Jurkat, Clone E6-1 (cell line): Measurements from ENCODE around the gene ZNF407.

Source experiments
- DNase-seq: peaks from one replicate; pipeline ENCODE4 v3.0.0-alpha.2; 2011; ENCODE audit warnings: low read depth, low spot score
- H3K4me3 ChIP-seq: 2 replicates; pipeline ENCODE4 v1.5.1; 2011; ENCODE audit warnings: mild to moderate bottlenecking, low read length, control low read depth, moderate library complexity

The ZNF407 gene

GRCh38 chr18:75066021-75066880 lies 468.6 kb downstream of the ZNF407 start:
- DNase-seq: no peak
- H3K4me3 ChIP-seq: no peak overlapping the region

DNA sequence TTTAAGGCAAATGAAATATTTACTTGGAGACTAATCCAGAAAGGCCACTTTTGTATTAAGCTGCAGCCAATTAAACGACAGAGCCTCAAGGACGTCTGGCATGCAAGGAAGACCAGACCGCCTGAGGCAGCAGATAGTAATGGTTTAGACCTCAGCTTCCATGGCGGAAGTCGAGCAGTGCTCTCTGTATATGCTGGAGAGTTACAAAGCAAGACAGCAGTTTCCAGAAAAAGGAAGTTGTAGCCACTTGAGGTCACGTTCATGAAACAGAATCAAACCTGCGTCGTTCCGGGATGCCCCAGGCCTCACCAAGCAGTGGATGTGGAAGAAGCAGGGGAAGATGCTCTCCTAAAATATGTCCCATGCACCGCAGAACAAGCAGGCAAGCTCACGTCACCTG lies 469.3 kb downstream of the ZNF407 start:
- DNase-seq: no peak
- H3K4me3 ChIP-seq: no peak overlapping the region

GRCh38 chr18:75067996-75068645 lies 470.5 kb downstream of the ZNF407 start:
- no peak for DNase-seq
- H3K4me3 ChIP-seq: no peak overlapping the region

DNA sequence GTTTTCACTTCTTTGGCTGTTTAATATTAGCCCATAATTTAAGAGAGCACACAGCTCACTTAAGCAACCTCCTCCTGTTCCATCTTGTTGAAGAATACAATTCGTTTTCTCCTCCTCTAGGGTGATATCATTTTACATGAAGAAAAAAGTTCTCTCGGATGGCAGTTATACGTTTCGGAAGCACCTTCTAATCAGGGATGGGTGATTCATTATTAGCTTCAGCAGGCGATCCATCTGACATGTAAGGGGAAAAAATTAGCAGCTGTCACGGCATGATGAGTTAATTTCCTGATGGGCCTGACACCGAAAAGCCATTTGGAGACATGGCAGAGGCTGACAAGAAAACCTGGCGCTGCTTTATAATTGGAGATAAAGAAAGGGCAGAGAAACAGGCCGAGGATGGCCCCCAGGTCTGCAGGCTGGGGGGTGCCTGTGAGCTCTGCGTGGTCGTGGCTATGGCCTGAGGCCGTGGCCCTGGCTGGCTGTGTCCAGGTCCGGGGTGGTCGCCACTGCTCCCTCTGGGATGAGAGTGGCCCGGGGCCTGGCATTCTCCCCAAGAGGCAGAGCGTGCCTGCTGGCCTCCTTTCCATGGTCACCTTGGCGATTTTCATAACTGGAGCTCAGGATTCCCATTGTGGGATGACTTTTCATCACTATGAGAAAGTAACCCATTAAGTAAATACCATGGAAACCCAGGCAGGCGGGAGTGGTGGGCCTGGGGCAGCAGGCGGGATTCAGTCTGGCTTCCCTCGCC lies 471.2 kb downstream of the ZNF407 start:
- H3K4me3 ChIP-seq: no peak overlapping the region
- DNase-seq: no peak

- no peak for DNase-seq
- no peak overlapping the region for H3K4me3 ChIP-seq
Observed at GRCh38 chr18:75070235-75070624, 472.6 kb downstream of the ZNF407 start.

DNA sequence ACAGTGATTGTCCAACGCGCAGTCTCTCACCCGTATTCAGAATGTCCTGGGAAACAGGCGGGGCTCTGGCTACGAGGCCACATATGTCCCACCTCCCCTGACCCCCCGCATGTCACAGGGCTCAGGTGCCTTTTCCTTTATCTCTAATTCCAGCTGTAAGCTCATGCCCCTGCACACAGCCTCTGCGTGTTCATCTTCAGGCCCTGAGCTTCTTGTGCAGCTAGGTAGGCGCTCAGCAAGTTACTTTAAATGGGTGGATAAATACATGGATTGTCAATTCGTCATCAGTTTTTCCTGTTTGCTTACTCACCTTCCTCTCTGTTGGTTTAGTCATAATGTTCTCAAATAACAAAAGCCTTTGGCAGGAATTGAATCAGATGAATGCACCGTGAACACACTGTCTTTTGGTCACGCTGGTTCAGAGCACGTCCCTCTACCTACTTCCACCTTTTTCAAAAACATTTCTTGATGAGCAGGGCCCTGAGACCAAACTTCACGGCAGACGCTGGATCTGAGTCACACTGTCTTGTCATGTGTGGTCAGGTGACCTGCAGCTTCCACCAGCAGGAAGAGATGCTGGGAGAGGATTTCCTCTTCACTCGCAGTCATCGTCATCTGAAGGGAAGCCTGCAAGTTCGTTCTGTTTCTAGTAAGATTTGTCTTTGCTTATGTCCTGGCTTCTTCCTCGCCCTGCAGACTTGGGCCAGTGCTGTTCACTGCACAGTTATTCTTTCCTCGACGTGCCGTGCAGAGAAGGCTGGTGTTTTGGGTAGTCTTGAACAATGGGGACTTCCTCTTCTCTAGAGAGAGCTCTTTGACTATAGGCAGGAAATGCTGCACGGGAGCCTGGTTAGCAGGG lies 473.2 kb downstream of the ZNF407 start:
- DNase-seq: peak; percentile 71
- peak overlapping the region; percentile 49 for H3K4me3 ChIP-seq

DNA sequence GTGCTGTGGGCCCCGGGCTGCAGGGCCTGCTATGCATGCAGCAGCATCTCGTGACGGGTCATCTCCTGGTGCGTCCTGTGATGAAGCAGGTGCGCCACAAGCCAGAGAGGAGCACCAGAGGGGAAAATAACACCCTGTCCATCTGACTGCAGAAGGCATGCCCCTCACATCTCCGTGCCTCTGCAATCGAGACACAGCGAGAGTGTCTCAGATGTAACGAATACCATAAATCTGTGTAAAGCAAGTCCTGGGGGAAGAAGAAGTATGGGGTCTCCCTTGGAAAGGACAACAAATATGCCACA lies 473.8 kb downstream of the ZNF407 start:
- DNase-seq: no peak
- H3K4me3 ChIP-seq: peak overlapping the region; percentile 49

GRCh38 chr18:75071866-75072671 lies 474.4 kb downstream of the ZNF407 start:
- no peak overlapping the region for H3K4me3 ChIP-seq
- no peak for DNase-seq

- no peak overlapping the region for H3K4me3 ChIP-seq
- no peak for DNase-seq
Observed at GRCh38 chr18:75072672-75073371, 475.2 kb downstream of the ZNF407 start.

GRCh38 chr18:75073654-75074053 lies 476.0 kb downstream of the ZNF407 start:
- no peak overlapping the region for H3K4me3 ChIP-seq
- DNase-seq: no peak

GRCh38 chr18:75074196-75075015 lies 476.7 kb downstream of the ZNF407 start:
- no peak for DNase-seq

GRCh38 chr18:75075016-75075305 lies 477.3 kb downstream of the ZNF407 start:
- no peak for DNase-seq
- no peak overlapping the region for H3K4me3 ChIP-seq

More at GRCh38 chr18:75074196-75075015, 476.7 kb downstream of the ZNF407 start:
- H3K4me3 ChIP-seq: no peak overlapping the region

GRCh38 chr18:75075429-75075841 lies 477.8 kb downstream of the ZNF407 start:
- DNase-seq: no peak
- H3K4me3 ChIP-seq: no peak overlapping the region

DNA sequence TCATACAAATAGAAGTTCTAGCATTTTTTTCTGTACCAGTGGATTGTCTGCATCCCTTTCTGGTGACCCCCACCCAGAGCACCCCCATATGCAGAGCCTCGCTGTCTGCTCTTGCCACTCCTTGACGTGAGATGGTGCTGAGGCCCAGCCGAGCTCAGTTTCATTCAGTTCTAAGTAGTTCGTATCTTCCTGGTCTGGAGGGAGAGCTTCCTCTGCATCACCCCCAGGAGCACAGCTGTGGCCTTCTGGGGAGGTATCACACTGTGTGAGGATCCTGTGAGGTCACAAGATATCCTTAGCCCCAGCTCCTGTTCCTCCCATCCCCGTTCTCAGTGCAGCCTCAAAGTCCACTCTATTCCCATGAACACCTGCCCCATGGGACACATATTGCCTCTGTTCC lies 478.6 kb downstream of the ZNF407 start:
- DNase-seq: no peak
- no peak overlapping the region for H3K4me3 ChIP-seq

DNA sequence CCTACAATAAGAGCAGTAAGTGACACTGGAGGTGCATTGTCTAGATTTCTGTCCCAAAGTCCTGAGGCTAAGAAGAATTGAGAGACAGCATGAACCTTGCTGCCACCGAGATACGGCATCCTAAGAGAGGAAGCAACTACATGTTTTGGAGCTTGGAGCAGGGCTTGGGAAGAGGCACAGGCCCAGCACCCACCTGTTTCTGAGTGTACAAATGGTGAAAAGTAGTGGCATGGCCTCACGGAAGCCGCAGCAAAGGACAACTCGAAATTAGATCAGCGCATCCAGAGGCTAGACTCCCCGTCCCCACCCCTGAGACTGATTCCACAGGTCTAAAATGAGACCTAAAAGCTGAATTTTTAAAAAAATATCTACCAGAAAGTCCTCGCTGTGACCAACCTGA lies 483.8 kb downstream of the ZNF407 start:
- no peak for DNase-seq
- no peak overlapping the region for H3K4me3 ChIP-seq

- no peak for DNase-seq
- H3K4me3 ChIP-seq: no peak overlapping the region
Observed at GRCh38 chr18:75083131-75083530, 485.5 kb downstream of the ZNF407 start.

- DNase-seq: no peak
- no peak overlapping the region for H3K4me3 ChIP-seq
Observed at GRCh38 chr18:75083761-75084160, 486.1 kb downstream of the ZNF407 start.
